ENCODE measurements around the gene GCSAM. TPM values are rescaled to one million over a fixed set of nuclear protein-coding genes. Genes with fewer than 3 reads are reported as not detected.
A peak's percentile ranks its signal among the peaks of the same experiment; 100 is the strongest.

The GCSAM gene
- total RNA-seq, 1 donor from 2014 or later = not detected

DNA sequence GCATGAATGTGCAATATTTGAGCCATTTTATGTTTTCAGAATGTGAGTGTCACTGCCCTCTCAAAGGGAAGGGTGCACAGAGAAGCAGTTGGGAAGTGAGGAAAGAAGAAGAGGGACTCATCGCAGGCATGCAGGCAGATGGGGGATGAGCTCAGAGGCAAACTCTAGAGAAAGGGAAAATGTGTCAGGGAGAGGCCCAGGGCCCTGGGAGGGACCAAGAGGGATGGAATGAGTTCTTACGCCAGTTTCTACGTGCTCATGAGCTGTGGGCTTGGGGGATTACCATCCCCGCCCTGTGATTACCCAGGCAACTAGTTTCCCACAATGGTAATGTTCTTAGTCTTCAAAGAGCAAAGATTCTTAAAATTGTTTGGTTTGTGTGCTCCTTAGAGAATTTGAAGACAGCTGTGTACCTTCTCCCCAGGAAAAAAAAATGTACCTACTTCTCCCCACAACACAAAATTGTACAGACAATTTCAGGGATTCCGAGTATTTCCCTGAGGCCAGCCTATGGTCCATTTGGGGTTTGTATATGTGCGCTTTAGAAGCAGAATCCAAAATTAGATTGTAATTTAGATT is 17.8 kb downstream of the GCSAM start:
- TF ChIP-seq CTCF (IDR thresholded peaks at IDR 0.05; ENCODE audit: unreplicated experiment) = no peak
- H3K27ac Mint-ChIP-seq = no peak overlapping the region
- no peak for DNase-seq (ENCODE audit: low spot score, unreplicated experiment)
- H3K4me3 Mint-ChIP-seq (ENCODE audit: low read depth) = no peak overlapping the region
- no peaks in the 10 kb centered on the region for H3K4me1 Mint-ChIP-seq (ENCODE audit: low read depth)
- peaks cover 22% of the 10 kb centered on the region for H3K36me3 Mint-ChIP-seq (ENCODE audit: insufficient read depth)
- H3K27me3 Mint-ChIP-seq = no peaks in the 10 kb centered on the region
- no peaks in the 10 kb centered on the region for H3K9me3 Mint-ChIP-seq (ENCODE audit: low read depth)

DNA sequence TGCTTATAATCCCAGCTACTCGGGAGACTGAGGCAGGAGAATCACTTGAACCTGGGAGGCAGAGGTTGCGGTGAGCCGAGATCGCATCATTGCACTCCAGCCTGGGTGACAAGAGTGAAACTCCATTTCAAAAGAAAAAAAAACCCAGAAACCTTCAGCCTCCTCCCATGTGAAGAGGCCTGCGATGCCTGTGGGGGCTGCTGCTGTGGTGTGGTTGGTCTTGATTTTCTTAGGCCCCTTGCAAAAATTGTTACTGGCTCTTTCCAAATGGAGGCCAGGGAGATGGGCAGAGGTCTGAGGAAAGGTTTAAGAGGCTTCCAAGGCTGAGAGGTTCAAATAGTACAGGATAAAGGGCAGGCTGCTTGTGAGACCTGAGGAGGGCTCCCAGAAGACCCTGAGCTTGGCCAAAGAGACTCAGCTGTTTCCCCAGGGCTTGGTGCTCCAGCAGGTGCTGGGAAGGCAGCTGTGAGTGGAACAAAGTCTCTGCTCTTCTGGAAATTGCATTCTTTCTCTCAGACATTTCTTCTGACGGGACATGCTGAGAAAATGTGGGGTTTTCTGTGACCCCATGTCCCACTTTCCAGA is 18.4 kb downstream of the GCSAM start:
- no peak overlapping the region for H3K4me3 Mint-ChIP-seq (ENCODE audit: low read depth)
- no peak for DNase-seq (ENCODE audit: low spot score, unreplicated experiment)
- TF ChIP-seq CTCF (IDR thresholded peaks at IDR 0.05; ENCODE audit: unreplicated experiment) = no peak
- H3K27me3 Mint-ChIP-seq = no peaks in the 10 kb centered on the region
- H3K36me3 Mint-ChIP-seq (ENCODE audit: insufficient read depth) = peaks cover 21% of the 10 kb centered on the region
- no peaks in the 10 kb centered on the region for H3K9me3 Mint-ChIP-seq (ENCODE audit: low read depth)
- no peak overlapping the region for H3K27ac Mint-ChIP-seq
- peaks cover 2% of the 10 kb centered on the region for H3K4me1 Mint-ChIP-seq (ENCODE audit: low read depth)

- peak; percentile 16 for DNase-seq (ENCODE audit: low spot score, unreplicated experiment)
- Mint-ChIP-seq H3K36me3 (ENCODE audit: insufficient read depth) (peaks cover 15% of the 10 kb centered on the region), H3K27me3 (no peaks in the 10 kb centered on the region), H3K4me1 (ENCODE audit: low read depth) (peaks cover 9% of the 10 kb centered on the region), H3K4me3 (ENCODE audit: low read depth) (no peak overlapping the region), H3K27ac (peak overlapping the region; percentile 66), H3K9me3 (ENCODE audit: low read depth) (no peaks in the 10 kb centered on the region)
- peak; percentile 80 for TF ChIP-seq CTCF (IDR thresholded peaks at IDR 0.05; ENCODE audit: unreplicated experiment)
These were observed 21.2 kb downstream of the GCSAM start for GRCh38 chr3:112111785-112112402.

DNA sequence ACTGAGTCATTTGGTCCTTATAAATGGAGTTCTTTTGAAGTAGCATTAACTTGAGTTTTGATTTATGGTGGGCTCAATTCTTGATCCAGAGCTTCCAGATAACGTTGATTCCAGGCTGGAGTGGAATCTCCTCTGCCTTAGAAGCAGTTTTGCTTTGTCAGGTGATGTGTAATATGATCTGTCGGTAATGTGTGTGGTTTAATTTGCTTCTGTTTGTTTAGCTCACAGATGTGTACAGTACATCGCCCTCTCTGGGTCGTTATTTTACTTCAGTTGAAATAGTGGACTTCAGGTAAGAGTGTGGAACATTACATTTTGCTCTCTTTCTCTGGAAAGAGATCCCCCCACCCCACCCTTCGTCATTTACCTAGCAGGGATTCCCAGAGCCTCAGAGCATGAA is 23.7 kb downstream of the GCSAM start:
- no peak overlapping the region for H3K27ac Mint-ChIP-seq
- H3K27me3 Mint-ChIP-seq = no peaks in the 10 kb centered on the region
- no peak for TF ChIP-seq CTCF (IDR thresholded peaks at IDR 0.05; ENCODE audit: unreplicated experiment)
- no peak overlapping the region for H3K4me3 Mint-ChIP-seq (ENCODE audit: low read depth)
- H3K9me3 Mint-ChIP-seq (ENCODE audit: low read depth) = no peaks in the 10 kb centered on the region
- no peak for DNase-seq (ENCODE audit: low spot score, unreplicated experiment)
- peaks cover 9% of the 10 kb centered on the region for H3K4me1 Mint-ChIP-seq (ENCODE audit: low read depth)
- H3K36me3 Mint-ChIP-seq (ENCODE audit: insufficient read depth) = peaks cover 14% of the 10 kb centered on the region

GRCh38 chr3:112104774-112105173 is 28.3 kb downstream of the GCSAM start:
- Mint-ChIP-seq H3K4me3 (ENCODE audit: low read depth) (no peak overlapping the region), H3K27me3 (no peaks in the 10 kb centered on the region), H3K4me1 (ENCODE audit: low read depth) (peaks cover 12% of the 10 kb centered on the region), H3K27ac (no peak overlapping the region), H3K36me3 (ENCODE audit: insufficient read depth) (peaks cover 11% of the 10 kb centered on the region), H3K9me3 (ENCODE audit: low read depth) (no peaks in the 10 kb centered on the region)
- no peak for TF ChIP-seq CTCF (IDR thresholded peaks at IDR 0.05; ENCODE audit: unreplicated experiment)
- no peak for DNase-seq (ENCODE audit: low spot score, unreplicated experiment)
